Neural progenitor cell (in vitro differentiated cells): Measurements from ENCODE around the gene DCLRE1C. TPM values are rescaled to one million over a fixed set of nuclear protein-coding genes. Genes with fewer than 3 reads are reported as not detected.
A peak's percentile ranks its signal among the peaks of the same experiment; 100 is the strongest.

Experiments used
- DNase-seq: peaks from one replicate; pipeline ENCODE4 v3.0.0-alpha.2; 2016; ENCODE audit warnings: low spot score
- H2AFZ ChIP-seq: fragments of 200-600 bp; sonication (generic); replicated peaks from 2 replicates; pipeline ENCODE4 v1.6.1; 2016; ENCODE audit warnings: antibody characterized with exemption
- H3F3A ChIP-seq: fragments of 200-600 bp; sonication (generic); 2 replicates; pipeline ENCODE4 v1.6.1; 2016; ENCODE audit warnings: antibody characterized with exemption, low read depth
- H3K27ac ChIP-seq: fragments of 200-600 bp; sonication (generic); 2 replicates; pipeline ENCODE4 v1.5.1; 2016; ENCODE audit warnings: mild to moderate bottlenecking
- H3K27me3 ChIP-seq: fragments of 200-600 bp; sonication (generic); 2 replicates; pipeline ENCODE4 v1.6.1; 2016; ENCODE audit warnings: mild to moderate bottlenecking, moderate library complexity
- H3K36me3 ChIP-seq: fragments of 200-600 bp; sonication (generic); 2 replicates; pipeline ENCODE4 v1.5.1; 2016
- H3K4me1 ChIP-seq: fragments of 200-600 bp; sonication (generic); 2 replicates; pipeline ENCODE4 v1.6.1; 2016; ENCODE audit warnings: mixed run types
- H3K4me2 ChIP-seq: fragments of 200-600 bp; sonication (generic); 2 replicates; pipeline ENCODE4 v1.6.1; 2016
- H3K4me3 ChIP-seq: fragments of 200-600 bp; sonication (generic); 2 replicates; pipeline ENCODE4 v1.5.1; 2016
- H3K79me2 ChIP-seq: fragments of 200-600 bp; sonication (generic); 2 replicates; pipeline ENCODE4 v1.6.1; 2016; ENCODE audit warnings: low read depth
- H3K9ac ChIP-seq: fragments of 200-600 bp; sonication (generic); 2 replicates; pipeline ENCODE4 v1.6.1; 2016
- H3K9me3 ChIP-seq: fragments of 200-600 bp; sonication (generic); 2 replicates; pipeline ENCODE4 v1.5.1; 2016; ENCODE audit warnings: low read depth
- H4K20me1 ChIP-seq: fragments of 200-600 bp; sonication (generic); 2 replicates; pipeline ENCODE4 v1.6.1; 2016; ENCODE audit warnings: low read depth
- H3K27ac Mint-ChIP-seq: 3 replicates; pipeline ENCODE4 v1.8.0; 2021; ENCODE audit warnings: mixed read lengths
- H3K27me3 Mint-ChIP-seq: 2 replicates; pipeline ENCODE4 v1.8.0; 2022; ENCODE audit warnings: low read depth, mild to moderate bottlenecking, inconsistent platforms, moderate library complexity, mixed read lengths; ENCODE audit not compliant: insufficient read depth
- H3K36me3 Mint-ChIP-seq: 3 replicates; pipeline ENCODE4 v1.8.0; 2021; ENCODE audit warnings: mixed read lengths
- H3K4me1 Mint-ChIP-seq: 3 replicates; pipeline ENCODE4 v1.8.0; 2021; ENCODE audit warnings: mixed read lengths
- H3K4me3 Mint-ChIP-seq: 3 replicates; pipeline ENCODE4 v1.8.0; 2021; ENCODE audit warnings: mild to moderate bottlenecking, moderate library complexity, mixed read lengths
- H3K9me3 Mint-ChIP-seq: 3 replicates; pipeline ENCODE4 v1.8.0; 2020; ENCODE audit warnings: mixed read lengths
- CTCF ChIP-seq: fragments of 200-600 bp; sonication (generic); IDR thresholded peaks from 2 replicates; pipeline ENCODE4 v1.5.1; 2017; ENCODE audit warnings: antibody characterized with exemption, mild to moderate bottlenecking
- EZH2 ChIP-seq: fragments of 200-600 bp; sonication (generic); IDR thresholded peaks from 2 replicates; pipeline ENCODE4 v1.6.1; 2017; ENCODE audit warnings: antibody characterized with exemption, mild to moderate bottlenecking, moderate library complexity
- EZH2phosphoT487 ChIP-seq: fragments of 200-600 bp; sonication (generic); IDR thresholded peaks from 2 replicates; pipeline ENCODE4 v1.6.1; 2017; ENCODE audit warnings: antibody characterized with exemption
- total RNA-seq: library from RNA; depleted of rRNA; stranded (reverse); fragments of >200 nt; gene quantifications from 2 replicates; pipeline ENCODE4 v1.2.3, GENCODE V29; 2015; ENCODE audit warnings: low replicate concordance

Gene DCLRE1C
- total RNA-seq, 1 donor from 2014 or later = 4.5 TPM

- peak overlapping the region; percentile 82 for H3K27ac Mint-ChIP-seq
Measured at GRCh38 chr10:14880229-14880628, 73.7 kb downstream of the DCLRE1C start.

GRCh38 chr10:14879928-14880193 is 74.0 kb downstream of the DCLRE1C start:
- peaks cover 20% of the 10 kb centered on the region for H3K4me1 ChIP-seq
- peak overlapping the region; percentile 82 for H3K27ac Mint-ChIP-seq
- peak overlapping the region; percentile 98 for H3K4me3 Mint-ChIP-seq
- peak overlapping the region; percentile 96 for H3K9ac ChIP-seq
- H3K4me2 ChIP-seq = peak overlapping the region; percentile 89
- no peaks in the 10 kb centered on the region for H3K9me3 ChIP-seq
- H3K36me3 ChIP-seq = peaks cover 3% of the 10 kb centered on the region
- no peaks in the 10 kb centered on the region for H3K27me3 ChIP-seq
- peaks cover 3% of the 10 kb centered on the region for H3K27me3 Mint-ChIP-seq
- DNase-seq = no peak
- peaks cover 5% of the 10 kb centered on the region for H3K9me3 Mint-ChIP-seq
- H3K36me3 Mint-ChIP-seq = peaks cover 11% of the 10 kb centered on the region
- peak overlapping the region; percentile 95 for H3K4me3 ChIP-seq
- TF ChIP-seq CTCF = no peak
- TF ChIP-seq EZH2 = no peak
- no peak for TF ChIP-seq EZH2phosphoT487
- no peak overlapping the region for H3K27ac ChIP-seq
- peaks cover 23% of the 10 kb centered on the region for H3F3A ChIP-seq
- no peak overlapping the region for H2AFZ ChIP-seq
- peaks cover 30% of the 10 kb centered on the region for H3K4me1 Mint-ChIP-seq
- peaks cover 52% of the 10 kb centered on the region for H4K20me1 ChIP-seq
- H3K79me2 ChIP-seq = peaks cover 78% of the 10 kb centered on the region

More at GRCh38 chr10:14880229-14880628, 73.7 kb downstream of the DCLRE1C start:
- H2AFZ ChIP-seq = no peak overlapping the region
- H3K4me1 Mint-ChIP-seq = peaks cover 30% of the 10 kb centered on the region
- H3K79me2 ChIP-seq = peaks cover 81% of the 10 kb centered on the region
- H3K36me3 ChIP-seq = peaks cover 4% of the 10 kb centered on the region
- peaks cover 3% of the 10 kb centered on the region for H3K27me3 Mint-ChIP-seq
- no peak for DNase-seq
- H3K4me3 Mint-ChIP-seq = peak overlapping the region; percentile 98
- peaks cover 23% of the 10 kb centered on the region for H3K4me1 ChIP-seq
- H3K27ac ChIP-seq = no peak overlapping the region
- peaks cover 56% of the 10 kb centered on the region for H4K20me1 ChIP-seq
- peak overlapping the region; percentile 95 for H3K4me3 ChIP-seq
- no peaks in the 10 kb centered on the region for H3K27me3 ChIP-seq
- TF ChIP-seq EZH2 = no peak
- no peak for TF ChIP-seq CTCF
- TF ChIP-seq EZH2phosphoT487 = no peak
- H3K9me3 ChIP-seq = no peaks in the 10 kb centered on the region
- peaks cover 5% of the 10 kb centered on the region for H3K9me3 Mint-ChIP-seq
- peaks cover 23% of the 10 kb centered on the region for H3F3A ChIP-seq
- H3K4me2 ChIP-seq = peak overlapping the region; percentile 89
- peaks cover 11% of the 10 kb centered on the region for H3K36me3 Mint-ChIP-seq
- H3K9ac ChIP-seq = peak overlapping the region; percentile 96

DNA sequence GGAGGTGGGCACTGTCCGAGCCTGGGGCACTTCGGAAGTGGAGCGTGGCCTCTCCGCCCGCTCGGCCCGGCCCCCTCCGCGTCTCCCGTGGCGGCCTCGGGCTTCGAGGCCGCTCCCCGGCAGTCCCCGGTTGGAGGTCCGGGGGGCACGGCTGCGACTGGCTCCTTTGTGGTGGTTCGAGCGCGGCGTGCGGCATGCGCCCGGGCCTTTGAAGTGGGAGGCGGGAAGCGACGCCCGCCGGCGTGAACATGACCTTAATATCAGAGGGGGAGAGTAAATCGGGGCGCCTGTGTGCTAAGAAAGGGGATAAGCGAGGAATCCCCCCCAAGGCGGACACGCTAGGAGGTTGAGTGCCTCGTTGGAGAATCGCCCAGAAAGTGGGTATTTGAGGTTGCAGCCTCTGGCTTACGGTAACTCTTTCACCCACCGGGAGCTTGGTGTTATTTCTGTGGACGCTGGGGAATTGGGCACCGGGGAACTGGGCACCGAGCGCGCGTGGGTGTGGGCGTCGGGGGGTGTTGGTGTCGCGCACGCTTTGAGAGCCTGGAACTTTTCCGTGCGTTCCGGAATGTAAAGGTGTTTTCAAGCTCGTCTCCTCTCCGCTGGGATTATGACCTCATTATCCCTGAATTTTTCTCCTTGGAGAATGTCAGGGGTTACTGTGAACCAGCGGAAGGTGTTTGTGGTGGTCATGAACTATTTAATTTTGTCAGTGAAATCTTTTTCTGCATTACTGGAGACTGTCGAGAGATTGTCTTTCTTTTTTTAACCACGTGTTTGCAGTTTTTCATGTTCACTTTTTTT is 74.6 kb downstream of the DCLRE1C start:
- H4K20me1 ChIP-seq = peaks cover 48% of the 10 kb centered on the region
- Mint-ChIP-seq H3K9me3 (peaks cover 5% of the 10 kb centered on the region), H3K27me3 (peaks cover 3% of the 10 kb centered on the region), H3K4me1 (peaks cover 30% of the 10 kb centered on the region), H3K36me3 (peaks cover 11% of the 10 kb centered on the region), H3K4me3 (peak overlapping the region; percentile 98), H3K27ac (peak overlapping the region; percentile 89)
- peak overlapping the region; percentile 95 for H3K4me3 ChIP-seq
- peaks cover 20% of the 10 kb centered on the region for H3K4me1 ChIP-seq
- H3F3A ChIP-seq = peaks cover 23% of the 10 kb centered on the region
- no peaks in the 10 kb centered on the region for H3K27me3 ChIP-seq
- H2AFZ ChIP-seq = peak overlapping the region; percentile 88
- no peaks in the 10 kb centered on the region for H3K9me3 ChIP-seq
- peak overlapping the region; percentile 96 for H3K9ac ChIP-seq
- peak overlapping the region; percentile 89 for H3K4me2 ChIP-seq
- no peak for TF ChIP-seq EZH2phosphoT487
- TF ChIP-seq EZH2 = no peak
- H3K27ac ChIP-seq = peak overlapping the region; percentile 84
- DNase-seq = peak; percentile 60
- H3K36me3 ChIP-seq = no peaks in the 10 kb centered on the region
- peaks cover 72% of the 10 kb centered on the region for H3K79me2 ChIP-seq
